OCI-LY1 (cell line): ENCODE results near the gene HMG20A.

Experiments
- EZH2 ChIP-seq: fragments of 200-600 bp; sonication (generic), shearing (Covaris generic); IDR thresholded peaks from 2 replicates; pipeline ENCODE4 v1.8.0; 2017; ENCODE audit warnings: borderline replicate concordance, mixed run types, mild to moderate bottlenecking, antibody characterized with exemption, low read length, moderate library complexity, mixed read lengths
- TF ChIP-seq, protein P1 (sequence below): fragments of 200-600 bp; sonication (generic), shearing (Covaris generic); IDR thresholded peaks from 2 replicates; pipeline ENCODE4 v1.5.1; 2017; ENCODE audit warnings: mild to moderate bottlenecking, antibody characterized with exemption, low read length, moderate library complexity, mixed read lengths

DNA sequence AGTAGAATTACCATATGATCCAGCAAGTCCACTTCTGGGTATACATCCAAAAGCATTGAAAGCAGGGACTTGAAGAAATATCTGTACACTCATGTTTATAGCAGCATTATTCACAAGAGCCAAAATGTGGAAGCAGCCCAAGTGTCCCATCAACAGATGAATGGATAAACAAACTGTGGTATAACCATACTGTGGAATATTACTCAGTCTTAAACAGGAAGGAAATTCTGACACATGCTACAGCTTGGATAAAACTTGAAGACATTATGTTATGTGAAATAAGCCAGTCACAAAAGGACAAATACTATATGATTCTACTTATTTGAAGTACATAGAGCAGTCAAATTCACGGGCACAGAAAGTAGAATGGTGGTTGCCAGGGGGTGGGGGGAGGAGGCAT, 91.2 kb downstream of the HMG20A start:
- TF ChIP-seq, protein P1, sequence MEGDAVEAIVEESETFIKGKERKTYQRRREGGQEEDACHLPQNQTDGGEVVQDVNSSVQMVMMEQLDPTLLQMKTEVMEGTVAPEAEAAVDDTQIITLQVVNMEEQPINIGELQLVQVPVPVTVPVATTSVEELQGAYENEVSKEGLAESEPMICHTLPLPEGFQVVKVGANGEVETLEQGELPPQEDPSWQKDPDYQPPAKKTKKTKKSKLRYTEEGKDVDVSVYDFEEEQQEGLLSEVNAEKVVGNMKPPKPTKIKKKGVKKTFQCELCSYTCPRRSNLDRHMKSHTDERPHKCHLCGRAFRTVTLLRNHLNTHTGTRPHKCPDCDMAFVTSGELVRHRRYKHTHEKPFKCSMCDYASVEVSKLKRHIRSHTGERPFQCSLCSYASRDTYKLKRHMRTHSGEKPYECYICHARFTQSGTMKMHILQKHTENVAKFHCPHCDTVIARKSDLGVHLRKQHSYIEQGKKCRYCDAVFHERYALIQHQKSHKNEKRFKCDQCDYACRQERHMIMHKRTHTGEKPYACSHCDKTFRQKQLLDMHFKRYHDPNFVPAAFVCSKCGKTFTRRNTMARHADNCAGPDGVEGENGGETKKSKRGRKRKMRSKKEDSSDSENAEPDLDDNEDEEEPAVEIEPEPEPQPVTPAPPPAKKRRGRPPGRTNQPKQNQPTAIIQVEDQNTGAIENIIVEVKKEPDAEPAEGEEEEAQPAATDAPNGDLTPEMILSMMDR = no peak
- TF ChIP-seq EZH2 = no peak
